Jurkat, Clone E6-1 (cell line): ENCODE measurements around the gene GPR180. TPM values are rescaled to one million over a fixed set of nuclear protein-coding genes. Genes with fewer than 3 reads are reported as not detected.
A peak's percentile ranks its signal among the peaks of the same experiment; 100 is the strongest.

Experiments
- DNase-seq: peaks from one replicate; pipeline ENCODE4 v3.0.0-alpha.2; 2011; ENCODE audit warnings: low read depth, low spot score
- H3K4me3 ChIP-seq: 2 replicates; pipeline ENCODE4 v1.5.1; 2011; ENCODE audit warnings: mild to moderate bottlenecking, low read length, control low read depth, moderate library complexity
- polyA plus RNA-seq: library from polyadenylated mRNA; unstranded; fragments of >200 nt; gene quantifications from one replicate; pipeline ENCODE4 v1.2.1, GENCODE V29; 2012; ENCODE audit warnings: missing spikeins; ENCODE audit not compliant: insufficient read length, insufficient read depth

GPR180 gene
- 4.7 TPM for polyA plus RNA-seq

- H3K4me3 ChIP-seq = peak within 1 kb of the TSS; percentile 69
- DNase-seq = peak; percentile 99
Observed at GRCh38 chr13:94601446-94602431, at the start of gene GPR180. Gene GPR180 (plus strand): TSS chr13:94601857. CDS start chr13:94601928, 71 bp downstream.

- H3K4me3 ChIP-seq = no peak overlapping the region
- no peak for DNase-seq
Observed at GRCh38 chr13:94552095-94552494, 49.6 kb upstream of the GPR180 start.

GRCh38 chr13:94553766-94554165 is 47.9 kb upstream of the GPR180 start:
- no peak for DNase-seq
- H3K4me3 ChIP-seq = no peak overlapping the region

GRCh38 chr13:94556041-94556440 is 45.6 kb upstream of the GPR180 start:
- no peak overlapping the region for H3K4me3 ChIP-seq
- DNase-seq = no peak

- DNase-seq = no peak
- no peak overlapping the region for H3K4me3 ChIP-seq
Observed at GRCh38 chr13:94556621-94557020, 45.0 kb upstream of the GPR180 start.

- no peak overlapping the region for H3K4me3 ChIP-seq
- no peak for DNase-seq
Observed at GRCh38 chr13:94557684-94558235, 43.9 kb upstream of the GPR180 start.

- peak; percentile 56 for DNase-seq
- H3K4me3 ChIP-seq = no peak overlapping the region
Observed at GRCh38 chr13:94558716-94559115, 42.9 kb upstream of the GPR180 start.

- DNase-seq = peak; percentile 85
Observed at GRCh38 chr13:94559222-94559795, 42.3 kb upstream of the GPR180 start.

GRCh38 chr13:94560116-94560515 is 41.5 kb upstream of the GPR180 start:
- no peak for DNase-seq
- no peak overlapping the region for H3K4me3 ChIP-seq

More at GRCh38 chr13:94559222-94559795, 42.3 kb upstream of the GPR180 start:
- no peak overlapping the region for H3K4me3 ChIP-seq

- DNase-seq = no peak
- H3K4me3 ChIP-seq = no peak overlapping the region
Observed at GRCh38 chr13:94561126-94561525, 40.5 kb upstream of the GPR180 start.

GRCh38 chr13:94567581-94567980 is 34.1 kb upstream of the GPR180 start:
- no peak for DNase-seq
- no peak overlapping the region for H3K4me3 ChIP-seq

- no peak overlapping the region for H3K4me3 ChIP-seq
- DNase-seq = no peak
Observed at GRCh38 chr13:94568443-94568842, 33.2 kb upstream of the GPR180 start.

GRCh38 chr13:94569615-94570014 is 32.0 kb upstream of the GPR180 start:
- no peak overlapping the region for H3K4me3 ChIP-seq
- DNase-seq = no peak

GRCh38 chr13:94579063-94579462 is 22.6 kb upstream of the GPR180 start:
- DNase-seq = no peak
- H3K4me3 ChIP-seq = no peak overlapping the region

- DNase-seq = no peak
- no peak overlapping the region for H3K4me3 ChIP-seq
Observed at GRCh38 chr13:94583926-94584325, 17.7 kb upstream of the GPR180 start.

- DNase-seq = no peak
- H3K4me3 ChIP-seq = no peak overlapping the region
Observed at GRCh38 chr13:94585543-94586101, 16.0 kb upstream of the GPR180 start.

- no peak for DNase-seq
- no peak overlapping the region for H3K4me3 ChIP-seq
Observed at GRCh38 chr13:94586371-94586770, 15.3 kb upstream of the GPR180 start.

GRCh38 chr13:94588541-94588940 is 13.1 kb upstream of the GPR180 start:
- DNase-seq = no peak
- no peak overlapping the region for H3K4me3 ChIP-seq

- DNase-seq = no peak
- no peak overlapping the region for H3K4me3 ChIP-seq
Observed at GRCh38 chr13:94590744-94591143, 10.9 kb upstream of the GPR180 start.
